GM21381 (cell line): ENCODE measurements around the gene FGF23.

Experiments used
- ATAC-seq: cut with Tn5 transposase; IDR thresholded peaks from one replicate; pipeline ENCODE4 v1.9.1; 2021; ENCODE audit warnings: mild to moderate bottlenecking, moderate library complexity; ENCODE audit not compliant: unreplicated experiment

Gene FGF23

DNA sequence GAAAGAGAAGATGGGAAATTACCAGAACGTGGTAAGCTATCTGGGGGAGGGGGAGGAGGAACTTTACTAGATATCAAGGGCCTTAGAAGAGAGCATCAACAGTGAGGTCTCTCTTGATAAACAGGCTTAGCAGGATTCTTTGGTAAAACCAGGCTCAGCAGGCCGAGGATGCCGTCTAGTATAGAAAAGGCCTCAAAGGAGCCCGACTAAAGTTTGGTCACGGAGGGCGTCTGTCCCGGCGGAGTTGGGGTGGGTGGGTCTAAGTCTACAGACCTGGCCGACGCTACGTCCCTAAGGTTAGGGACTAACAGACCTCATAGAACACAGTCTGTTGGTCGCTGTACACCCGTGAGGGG is 59.0 kb downstream of the FGF23 start:
- peak; percentile 33 for ATAC-seq
